ENCODE results near the gene LDHAL6A.

Gene LDHAL6A

GRCh38 chr11:18526521-18527296 lies 71.1 kb downstream of the LDHAL6A start, which contains the start of gene TSG101:
Gene TSG101, minus strand, starts transcription at chr11:18526942. Its CDS starts 126 bp downstream, at chr11:18526816.
- H3K4me1 ChIP-seq (ENCODE audit: control insufficient read depth, insufficient read depth, low read length), result no peaks in the 10 kb centered on the region

GRCh38 chr11:18527512-18527911 lies 71.9 kb downstream of the LDHAL6A start:
- Histone ChIP-seq H3K4me3 (ENCODE audit: low read depth, low read length) (peak overlapping the region; percentile 69), H3K36me3 (ENCODE audit: control insufficient read depth, insufficient read depth, low read length) (no peaks in the 10 kb centered on the region), H3K9me3 (ENCODE audit: control insufficient read depth, insufficient read depth, low read length) (no peaks in the 10 kb centered on the region), H3K27me3 (ENCODE audit: control insufficient read depth, insufficient read depth, low read length) (no peaks in the 10 kb centered on the region), H3K4me1 (ENCODE audit: control insufficient read depth, insufficient read depth, low read length) (no peaks in the 10 kb centered on the region), H3K9ac (ENCODE audit: low read depth, low read length) (peak overlapping the region; percentile 87)

More at GRCh38 chr11:18526521-18527296, 71.1 kb downstream of the LDHAL6A start, which contains the start of gene TSG101:
- H3K36me3 ChIP-seq (ENCODE audit: control insufficient read depth, insufficient read depth, low read length), result no peaks in the 10 kb centered on the region
- H3K9me3 ChIP-seq (ENCODE audit: control insufficient read depth, insufficient read depth, low read length), result no peaks in the 10 kb centered on the region
- H3K27me3 ChIP-seq (ENCODE audit: control insufficient read depth, insufficient read depth, low read length), result no peaks in the 10 kb centered on the region
- peak within 1 kb of the TSS; percentile 87 for H3K9ac ChIP-seq (ENCODE audit: low read depth, low read length)
- H3K4me3 ChIP-seq (ENCODE audit: low read depth, low read length), result peak within 1 kb of the TSS; percentile 69
